Activated CD4-positive, alpha-beta T cell treated with anti-CD3 and anti-CD28 coated beads, Interleukin-2, Interleukin-6, amounts not matched to agents 100 ng/mL and 50 ng/mL, durations not matched to agents 16 hours and 8 hours (primary cell): ENCODE data around the gene ARHGEF39.

Experiments used
- DNase-seq: peaks from one replicate; pipeline ENCODE4 v3.0.0-alpha.2; 2020

Gene ARHGEF39

GRCh38 chr9:35690614-35691333, 25.8 kb upstream of the ARHGEF39 start:
- DNase-seq, result peak; percentile 25

GRCh38 chr9:35690294-35690613, 25.3 kb upstream of the ARHGEF39 start:
- DNase-seq, result no peak

GRCh38 chr9:35689542-35690293, 24.7 kb upstream of the ARHGEF39 start, which contains the start of gene TPM2:
TSS of gene TPM2 (minus strand) at chr9:35689925. CDS start at chr9:35689817, 108 bp downstream.
- DNase-seq, result no peak

- DNase-seq, result peak; percentile 42
Measured at GRCh38 chr9:35688558-35689541, 23.9 kb upstream of the ARHGEF39 start.

- no peak for DNase-seq
Measured at GRCh38 chr9:35687972-35688557, 23.1 kb upstream of the ARHGEF39 start.

- DNase-seq, result no peak
Measured at GRCh38 chr9:35687306-35687705, 22.3 kb upstream of the ARHGEF39 start.

- DNase-seq, result no peak
Measured at GRCh38 chr9:35686222-35687203, 21.5 kb upstream of the ARHGEF39 start.

- no peak for DNase-seq
Measured at GRCh38 chr9:35685506-35685905, 20.5 kb upstream of the ARHGEF39 start.

GRCh38 chr9:35684921-35685320, 19.9 kb upstream of the ARHGEF39 start:
- no peak for DNase-seq

- no peak for DNase-seq
Measured at GRCh38 chr9:35683323-35683722, 18.3 kb upstream of the ARHGEF39 start.

GRCh38 chr9:35682520-35683315, 17.7 kb upstream of the ARHGEF39 start:
- DNase-seq, result no peak

GRCh38 chr9:35682051-35682450, 17.1 kb upstream of the ARHGEF39 start:
- DNase-seq, result no peak

- DNase-seq, result no peak
Measured at GRCh38 chr9:35681341-35682002, 16.5 kb upstream of the ARHGEF39 start.

- DNase-seq, result no peak
Measured at GRCh38 chr9:35680331-35681105, 15.5 kb upstream of the ARHGEF39 start.

- no peak for DNase-seq
Measured at GRCh38 chr9:35679766-35680330, 14.9 kb upstream of the ARHGEF39 start.

- DNase-seq, result no peak
Measured at GRCh38 chr9:35679091-35679490, 14.1 kb upstream of the ARHGEF39 start.

GRCh38 chr9:35675732-35676392, 10.9 kb upstream of the ARHGEF39 start:
- no peak for DNase-seq

GRCh38 chr9:35675204-35675603, 10.2 kb upstream of the ARHGEF39 start:
- DNase-seq, result no peak

- DNase-seq, result no peak
Measured at GRCh38 chr9:35674025-35674361, 9.0 kb upstream of the ARHGEF39 start.
